ENCODE measurements around the gene OR2F1. TPM values are rescaled to one million over a fixed set of nuclear protein-coding genes. Genes with fewer than 3 reads are reported as not detected.
"Not testable (repeated sequence)": the region's sequence is repeated elsewhere in the genome, so short reads cannot be mapped to it uniquely, and the experiment has no call there.

OR2F1 gene
- total RNA-seq, 2 donors from 2014 or later = not detected

- DNase-seq (ENCODE audit: low spot score) = no peak
- intact Hi-C loops (cut with DNase I) = no loop called here
Observed at GRCh38 chr7:144000020-144000419, 45.4 kb downstream of the OR2F1 start, which contains the start of gene OR6B1. TSS of gene OR6B1 (plus strand) at chr7:144000320. CDS start at chr7:144003997, 3,677 bp downstream.

GRCh38 chr7:144001543-144001942 is 46.9 kb downstream of the OR2F1 start:
- intact Hi-C loops (cut with DNase I) = no loop called here
- no peak for DNase-seq (ENCODE audit: low spot score)

GRCh38 chr7:144004703-144005102 is 50.1 kb downstream of the OR2F1 start:
- intact Hi-C loops (cut with DNase I) = no loop called here
- no peak for DNase-seq (ENCODE audit: low spot score)

GRCh38 chr7:144006029-144006691 is 51.5 kb downstream of the OR2F1 start:
- DNase-seq (ENCODE audit: low spot score) = no peak
- intact Hi-C loops (cut with DNase I) = no loop called here

GRCh38 chr7:144006692-144007042 is 52.0 kb downstream of the OR2F1 start:
- intact Hi-C loops (cut with DNase I) = no loop called here
- no peak for DNase-seq (ENCODE audit: low spot score)

- intact Hi-C loops (cut with DNase I) = no loop called here
- no peak for DNase-seq (ENCODE audit: low spot score)
Observed at GRCh38 chr7:144009361-144009760, 54.7 kb downstream of the OR2F1 start.

- DNase-seq (ENCODE audit: low spot score); intact Hi-C loops (cut with DNase I): not testable (repeated sequence)
Observed at GRCh38 chr7:144010061-144010460, 55.4 kb downstream of the OR2F1 start.

- intact Hi-C loops (cut with DNase I) = not testable (repeated sequence)
Observed at GRCh38 chr7:144010821-144011220, 56.2 kb downstream of the OR2F1 start.

GRCh38 chr7:144011458-144012230 is 57.0 kb downstream of the OR2F1 start:
- no peak for DNase-seq (ENCODE audit: low spot score)
- intact Hi-C loops (cut with DNase I) = no loop called here

More at GRCh38 chr7:144010821-144011220, 56.2 kb downstream of the OR2F1 start:
- DNase-seq (ENCODE audit: low spot score) = not testable (repeated sequence)

Other genes with a start within 250 kb of the OR2F1 start
- under 1 TPM; 0.57 to 0.69 TPM for gene CTAGE6, start 197.1 kb upstream of the OR2F1 start, total RNA-seq
- 10 to 100 TPM; 33.9 to 36.1 TPM for gene TCAF1, start 52.7 kb upstream of the OR2F1 start, total RNA-seq
- not detected for gene OR2F2, start 19.6 kb upstream of the OR2F1 start, total RNA-seq
- gene OR6B1, start 45.5 kb downstream of the OR2F1 start, total RNA-seq = not detected
- not detected for gene OR2A5, start 94.1 kb downstream of the OR2F1 start, total RNA-seq
- gene OR2A25, start 115.0 kb downstream of the OR2F1 start, total RNA-seq = not detected
- gene OR2A12, start 131.4 kb downstream of the OR2F1 start, total RNA-seq = not detected
- gene OR2A2, start 154.7 kb downstream of the OR2F1 start, total RNA-seq = not detected
- not detected for gene OR2A14, start 168.3 kb downstream of the OR2F1 start, total RNA-seq
- under 1 TPM; 0.29 to 0.88 TPM for gene CTAGE4, start 228.6 kb downstream of the OR2F1 start, total RNA-seq
- 1 to 10 TPM; 5.4 to 7.7 TPM for gene ARHGEF35, start 241.0 kb downstream of the OR2F1 start, total RNA-seq